GM19463 (cell line): ENCODE data around the gene PPIH.
"Not testable (repeated sequence)": the region's sequence is repeated elsewhere in the genome, so short reads cannot be mapped to it uniquely, and the experiment has no call there.

Experiments used
- ATAC-seq: cut with Tn5 transposase; IDR thresholded peaks from one replicate; pipeline ENCODE4 v1.9.1; 2021; ENCODE audit warnings: mild to moderate bottlenecking, moderate library complexity; ENCODE audit not compliant: unreplicated experiment

PPIH gene

GRCh38 chr1:42657981-42658876 is at the start of gene PPIH:
Gene PPIH (plus strand): TSS chr1:42658423. CDS start chr1:42658447, 24 bp downstream.
- ATAC-seq, result peak; percentile 99

DNA sequence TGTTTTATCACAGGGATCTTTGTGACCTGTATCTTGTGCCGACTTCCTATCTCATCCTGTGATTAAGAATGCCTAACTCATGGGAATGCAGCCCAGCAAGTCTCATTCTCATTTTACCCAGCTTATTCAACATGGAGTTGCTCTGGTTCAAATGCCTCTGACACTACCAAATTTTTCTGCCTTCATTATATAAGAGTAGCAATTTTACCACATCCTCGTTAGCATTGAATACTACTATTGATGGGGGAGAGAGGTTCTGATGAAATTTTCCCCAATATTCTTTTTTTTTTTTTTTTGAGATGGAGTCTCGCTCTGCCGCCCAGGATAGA is 44.5 kb upstream of the PPIH start:
- ATAC-seq, result no peak

- no peak for ATAC-seq
These were observed 39.4 kb upstream of the PPIH start for GRCh38 chr1:42618866-42619265.

DNA sequence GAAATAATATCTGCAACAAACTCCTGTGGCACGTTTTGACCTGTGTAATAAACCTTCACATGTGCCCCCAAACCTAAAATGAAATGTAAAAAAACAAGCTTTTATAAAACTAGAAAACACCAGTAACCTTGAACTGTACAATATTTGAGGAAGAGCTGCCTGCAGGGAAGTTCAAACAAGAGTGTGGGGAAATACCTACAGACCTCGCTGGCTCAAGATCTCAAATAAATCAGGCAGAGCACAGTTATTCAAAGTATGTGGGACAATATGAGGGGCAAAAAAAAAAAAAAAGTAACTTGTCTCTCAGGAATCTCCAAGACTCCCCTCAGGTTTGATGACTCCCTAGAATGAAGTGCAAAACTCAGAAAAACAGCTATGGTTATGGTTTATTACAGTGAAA is 37.9 kb upstream of the PPIH start:
- ATAC-seq, result no peak

DNA sequence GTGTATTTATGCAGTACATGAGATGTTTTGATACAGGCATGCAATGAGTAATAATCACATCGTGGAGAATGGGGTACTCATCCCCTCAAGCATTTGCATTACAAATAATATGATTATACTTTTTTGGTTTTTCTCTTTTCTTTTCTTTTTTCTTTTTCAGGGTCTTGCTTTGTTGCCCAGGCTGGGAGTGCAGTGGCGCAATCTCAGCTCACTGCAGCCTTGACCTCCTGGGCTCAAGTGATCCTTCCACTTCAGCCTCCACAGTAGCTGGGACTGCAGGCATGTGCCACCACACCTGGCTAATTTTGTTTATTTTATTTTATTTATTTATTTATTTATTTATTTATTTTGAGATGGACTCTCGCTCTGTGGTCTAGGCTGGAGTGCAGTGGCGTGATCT is 37.0 kb upstream of the PPIH start:
- ATAC-seq, result not testable (repeated sequence)

DNA sequence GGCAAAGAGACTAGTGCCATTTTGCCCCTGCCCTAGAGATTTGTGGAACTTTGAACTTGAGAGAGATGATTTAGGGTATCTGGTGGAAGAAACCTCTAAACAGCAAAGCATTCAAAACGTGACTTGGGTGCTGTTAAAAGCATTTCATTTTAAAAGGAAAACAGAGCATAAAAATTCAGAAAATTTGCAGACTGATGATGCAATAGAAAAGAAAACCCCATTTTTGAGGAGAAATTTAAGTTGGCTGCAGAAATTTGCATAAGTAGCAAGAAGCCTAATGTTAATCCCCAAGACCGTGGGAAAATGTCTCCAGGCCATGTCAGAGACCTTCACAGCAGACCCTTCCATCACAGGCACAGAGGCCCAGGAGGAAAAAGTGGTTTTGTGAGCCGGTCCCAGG is 31.0 kb upstream of the PPIH start:
- ATAC-seq, result not testable (repeated sequence)

- ATAC-seq, result no peak
These were observed 19.1 kb upstream of the PPIH start for GRCh38 chr1:42639116-42639515.

DNA sequence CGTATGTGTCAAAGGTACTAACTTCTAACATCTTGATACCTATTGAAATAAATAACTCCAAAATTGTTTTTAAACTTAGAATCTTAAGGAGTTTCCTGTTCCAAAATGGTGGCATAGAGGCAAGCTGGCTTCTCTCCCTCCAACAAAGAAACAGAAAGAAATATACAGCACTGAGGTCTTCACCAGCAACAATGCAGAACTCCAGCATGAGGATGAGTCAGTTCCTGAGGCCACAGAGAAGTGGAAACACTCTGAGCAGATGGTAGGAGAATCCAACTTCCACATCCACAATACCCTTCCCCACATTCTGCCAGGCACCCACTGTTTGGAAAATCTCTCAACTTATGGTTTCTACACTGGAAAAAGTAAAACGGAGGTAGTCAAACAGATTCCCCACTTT is 12.2 kb upstream of the PPIH start:
- no peak for ATAC-seq

- no peak for ATAC-seq
These were observed 1.0 kb upstream of the PPIH start for GRCh38 chr1:42657201-42657600.

DNA sequence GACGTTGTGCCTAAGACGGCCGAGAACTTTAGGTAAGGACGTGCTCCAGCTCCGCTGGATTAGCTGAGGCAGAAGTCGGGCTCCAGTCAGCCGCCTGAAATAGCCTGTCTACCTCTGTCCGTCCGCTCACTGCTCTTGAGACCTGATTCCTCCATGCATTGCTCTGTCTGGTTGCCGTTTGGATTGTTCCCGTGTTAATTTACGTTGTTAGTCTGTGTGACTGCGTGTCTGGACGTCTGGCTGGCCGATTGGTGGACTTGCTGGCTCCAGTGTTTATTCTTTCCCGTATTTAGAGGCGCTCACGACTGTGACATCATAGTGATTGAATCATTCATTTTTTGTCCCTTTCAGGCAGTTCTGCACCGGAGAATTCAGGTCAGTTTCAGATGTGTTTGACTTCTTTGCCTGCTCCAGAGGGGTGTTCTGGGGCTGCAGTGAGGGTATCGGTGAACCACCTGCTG is 684 bp downstream of the PPIH start:
- ATAC-seq, result no peak

DNA sequence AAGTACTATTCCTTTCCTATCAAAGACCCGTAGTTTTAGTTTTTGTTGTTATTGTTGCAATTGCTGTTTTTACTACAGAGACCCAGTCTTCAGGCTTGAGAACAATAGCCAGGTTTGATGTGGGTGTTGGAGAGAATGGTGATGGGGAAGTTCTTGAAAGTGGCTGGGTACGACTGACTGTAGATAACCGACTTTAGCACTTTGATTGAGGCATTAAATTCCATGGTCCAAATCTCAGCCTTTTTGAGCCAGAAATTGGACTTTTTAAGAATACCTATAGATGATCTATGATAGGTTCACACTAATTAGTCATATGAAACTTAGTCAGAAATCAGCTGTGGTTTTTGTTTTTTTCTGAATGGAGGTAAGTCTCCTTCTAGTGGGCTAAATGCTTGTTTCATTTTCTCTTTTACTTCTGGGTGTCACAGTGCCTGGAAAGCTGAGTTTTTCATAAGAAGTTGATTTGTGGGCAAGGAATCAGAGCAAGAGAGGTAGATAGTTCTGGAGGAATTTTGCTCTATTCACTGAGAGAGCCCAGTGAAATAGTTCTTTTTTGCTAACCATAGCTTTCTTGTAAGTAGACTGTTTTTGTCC is 2.8 kb downstream of the PPIH start:
- ATAC-seq, result no peak

DNA sequence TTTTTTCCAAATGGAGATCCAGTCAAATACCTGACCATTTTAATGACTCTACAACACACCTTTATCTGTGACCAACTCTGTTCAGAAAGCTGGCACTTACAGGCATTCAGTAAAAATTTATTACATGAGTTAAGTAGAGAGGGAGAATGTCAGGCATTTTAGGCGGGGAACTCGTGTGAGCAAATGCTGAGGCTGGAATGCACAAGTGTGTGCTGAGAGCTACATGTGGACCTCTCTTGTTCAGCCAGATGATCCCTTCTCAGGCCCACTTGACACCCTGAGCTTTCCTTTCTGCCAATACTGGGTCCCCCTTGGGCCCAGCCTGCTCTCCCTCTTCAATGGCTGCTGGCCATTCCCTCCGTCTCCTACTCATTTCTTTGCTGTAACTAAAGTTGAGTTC is 11.7 kb downstream of the PPIH start:
- no peak for ATAC-seq

DNA sequence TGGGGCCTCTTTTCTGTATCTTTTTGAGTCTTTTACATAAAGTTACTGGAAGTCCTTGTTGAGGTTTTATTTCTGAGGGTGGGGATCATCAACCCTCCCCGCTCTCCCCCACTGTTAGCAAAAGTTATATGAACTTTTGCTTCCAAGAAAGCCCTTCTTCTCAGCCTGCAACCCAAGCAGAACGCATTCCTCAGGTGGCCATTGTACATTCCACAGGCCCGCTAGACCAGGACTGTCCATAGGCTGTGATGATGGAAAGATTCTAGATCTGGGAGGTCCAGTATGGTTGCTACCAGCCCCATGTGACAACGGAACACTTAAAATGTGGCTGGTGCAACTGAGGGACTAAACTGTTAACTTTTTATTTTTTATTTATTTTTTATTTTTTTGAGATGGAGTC is 12.2 kb downstream of the PPIH start:
- no peak for ATAC-seq

GRCh38 chr1:42674214-42674613 is 16.0 kb downstream of the PPIH start:
- no peak for ATAC-seq

GRCh38 chr1:42674682-42675081 is 16.5 kb downstream of the PPIH start:
- no peak for ATAC-seq

DNA sequence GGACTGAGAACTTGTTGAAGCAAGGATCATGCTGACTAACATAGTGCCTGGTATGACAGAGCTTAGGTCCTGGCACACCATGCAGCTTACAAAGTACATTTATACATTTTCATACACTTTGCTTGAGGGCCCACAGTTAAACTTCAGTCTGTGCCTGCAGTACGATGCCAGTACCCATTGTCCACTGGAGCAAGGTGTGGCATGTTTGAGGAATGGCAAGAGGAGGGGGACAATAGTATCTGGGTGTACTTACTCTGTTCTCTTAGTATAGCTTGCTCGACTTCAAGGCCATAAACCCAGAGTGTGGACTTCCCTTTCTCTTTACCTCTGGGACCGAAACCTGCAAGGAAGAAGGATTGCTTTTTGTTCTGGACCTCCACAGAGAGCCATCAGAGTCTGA is 17.2 kb downstream of the PPIH start:
- no peak for ATAC-seq

GRCh38 chr1:42676534-42677087 is 18.4 kb downstream of the PPIH start:
- ATAC-seq, result no peak

GRCh38 chr1:42679364-42679983 is 21.3 kb downstream of the PPIH start:
- no peak for ATAC-seq

DNA sequence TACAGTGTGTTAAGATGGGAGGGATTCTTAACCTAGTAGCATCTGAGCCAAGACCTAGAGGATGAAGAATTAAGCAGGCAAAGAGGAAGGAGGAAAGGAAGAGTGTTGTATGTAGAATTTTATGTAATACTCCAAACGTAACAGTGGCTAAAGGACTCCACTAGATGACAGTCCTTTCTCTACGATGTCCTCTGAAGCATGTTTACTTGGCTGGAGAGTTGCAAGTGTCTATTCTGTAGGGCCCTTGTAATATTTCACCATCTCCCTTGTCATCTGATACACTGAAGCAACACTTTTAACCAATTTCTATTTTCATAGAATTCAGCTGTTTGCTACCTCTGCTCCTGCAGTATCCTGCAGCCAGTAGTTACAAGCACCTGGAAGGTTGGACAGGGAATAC is 21.8 kb downstream of the PPIH start:
- ATAC-seq, result no peak

GRCh38 chr1:42680921-42681683 is 22.9 kb downstream of the PPIH start:
- ATAC-seq, result no peak
